ENCODE results near the gene PSMA6. TPM values are rescaled to one million over a fixed set of nuclear protein-coding genes. Genes with fewer than 3 reads are reported as not detected.

The PSMA6 gene
- total and polyA plus RNA-seq, 2 of the 13 experiments (the other 11 are each of a cell fraction or from before 2014, with no cell fraction given) = 525 to 1,109 TPM

DNA sequence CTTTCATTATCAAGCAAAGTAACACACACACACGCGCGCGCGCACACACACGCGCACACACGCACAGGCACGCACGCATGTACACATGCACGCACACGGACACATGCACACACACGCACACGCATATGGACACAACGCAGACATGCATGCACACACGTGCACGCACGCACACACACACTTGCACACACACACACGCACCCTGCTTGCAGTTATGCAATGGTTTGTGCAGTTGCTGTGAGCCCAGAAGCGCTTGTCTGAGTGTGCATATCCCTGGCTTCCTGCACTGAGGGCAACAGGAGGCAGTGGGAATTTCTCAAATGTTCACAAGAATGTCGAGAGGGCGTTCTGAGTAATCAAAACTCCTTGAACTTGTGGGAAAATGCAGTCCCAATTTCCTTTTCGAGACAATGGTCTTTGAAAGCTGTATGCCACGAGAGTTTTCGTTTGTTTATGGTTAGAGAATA, 70.8 kb downstream of the PSMA6 start (continued):
- TF ChIP-seq, protein P1, sequence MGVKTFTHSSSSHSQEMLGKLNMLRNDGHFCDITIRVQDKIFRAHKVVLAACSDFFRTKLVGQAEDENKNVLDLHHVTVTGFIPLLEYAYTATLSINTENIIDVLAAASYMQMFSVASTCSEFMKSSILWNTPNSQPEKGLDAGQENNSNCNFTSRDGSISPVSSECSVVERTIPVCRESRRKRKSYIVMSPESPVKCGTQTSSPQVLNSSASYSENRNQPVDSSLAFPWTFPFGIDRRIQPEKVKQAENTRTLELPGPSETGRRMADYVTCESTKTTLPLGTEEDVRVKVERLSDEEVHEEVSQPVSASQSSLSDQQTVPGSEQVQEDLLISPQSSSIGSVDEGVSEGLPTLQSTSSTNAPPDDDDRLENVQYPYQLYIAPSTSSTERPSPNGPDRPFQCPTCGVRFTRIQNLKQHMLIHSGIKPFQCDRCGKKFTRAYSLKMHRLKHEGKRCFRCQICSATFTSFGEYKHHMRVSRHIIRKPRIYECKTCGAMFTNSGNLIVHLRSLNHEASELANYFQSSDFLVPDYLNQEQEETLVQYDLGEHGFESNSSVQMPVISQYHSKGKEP (CRISPR knock-in tag; IDR thresholded peaks at IDR 0.05) = no peak
- TF ChIP-seq ZNF136 (CRISPR knock-in tag; IDR thresholded peaks at IDR 0.05; ENCODE audit: low read depth) = no peak
- no peak for TF ChIP-seq RNF2 (conservative IDR thresholded peaks at IDR 0.05; ENCODE audit: low read depth)
- no peak for TF ChIP-seq FIP1L1 (IDR thresholded peaks at IDR 0.05; ENCODE audit: borderline replicate concordance, insufficient read depth, low read depth, low read length)
- no peak for TF ChIP-seq ETV6 (CRISPR knock-in tag; conservative IDR thresholded peaks at IDR 0.05)
- TF ChIP-seq MTA1 (CRISPR knock-in tag; IDR thresholded peaks at IDR 0.05; ENCODE audit: borderline replicate concordance) = 0 out of 2 replicates have a peak, but pooled peaks have one; percentile 75
- TF ChIP-seq, protein P2, sequence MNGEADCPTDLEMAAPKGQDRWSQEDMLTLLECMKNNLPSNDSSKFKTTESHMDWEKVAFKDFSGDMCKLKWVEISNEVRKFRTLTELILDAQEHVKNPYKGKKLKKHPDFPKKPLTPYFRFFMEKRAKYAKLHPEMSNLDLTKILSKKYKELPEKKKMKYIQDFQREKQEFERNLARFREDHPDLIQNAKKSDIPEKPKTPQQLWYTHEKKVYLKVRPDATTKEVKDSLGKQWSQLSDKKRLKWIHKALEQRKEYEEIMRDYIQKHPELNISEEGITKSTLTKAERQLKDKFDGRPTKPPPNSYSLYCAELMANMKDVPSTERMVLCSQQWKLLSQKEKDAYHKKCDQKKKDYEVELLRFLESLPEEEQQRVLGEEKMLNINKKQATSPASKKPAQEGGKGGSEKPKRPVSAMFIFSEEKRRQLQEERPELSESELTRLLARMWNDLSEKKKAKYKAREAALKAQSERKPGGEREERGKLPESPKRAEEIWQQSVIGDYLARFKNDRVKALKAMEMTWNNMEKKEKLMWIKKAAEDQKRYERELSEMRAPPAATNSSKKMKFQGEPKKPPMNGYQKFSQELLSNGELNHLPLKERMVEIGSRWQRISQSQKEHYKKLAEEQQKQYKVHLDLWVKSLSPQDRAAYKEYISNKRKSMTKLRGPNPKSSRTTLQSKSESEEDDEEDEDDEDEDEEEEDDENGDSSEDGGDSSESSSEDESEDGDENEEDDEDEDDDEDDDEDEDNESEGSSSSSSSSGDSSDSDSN (CRISPR knock-in tag; IDR thresholded peaks at IDR 0.05) = no peak
- 0 out of 2 replicates have a peak, but pooled peaks have one; percentile 18 for TF ChIP-seq HOXA3 (CRISPR knock-in tag; IDR thresholded peaks at IDR 0.05)
- TF ChIP-seq, protein P3, sequence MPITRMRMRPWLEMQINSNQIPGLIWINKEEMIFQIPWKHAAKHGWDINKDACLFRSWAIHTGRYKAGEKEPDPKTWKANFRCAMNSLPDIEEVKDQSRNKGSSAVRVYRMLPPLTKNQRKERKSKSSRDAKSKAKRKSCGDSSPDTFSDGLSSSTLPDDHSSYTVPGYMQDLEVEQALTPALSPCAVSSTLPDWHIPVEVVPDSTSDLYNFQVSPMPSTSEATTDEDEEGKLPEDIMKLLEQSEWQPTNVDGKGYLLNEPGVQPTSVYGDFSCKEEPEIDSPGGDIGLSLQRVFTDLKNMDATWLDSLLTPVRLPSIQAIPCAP (CRISPR knock-in tag; IDR thresholded peaks at IDR 0.05; ENCODE audit: low read depth) = no peak
- no peak for TF ChIP-seq SRSF4 (IDR thresholded peaks at IDR 0.05; ENCODE audit: low read depth, low read length, poor library complexity, severe bottlenecking)
- TF ChIP-seq ZSCAN12 (CRISPR knock-in tag; IDR thresholded peaks at IDR 0.05) = no peak
- no peak for TF ChIP-seq ZFP62 (CRISPR knock-in tag; IDR thresholded peaks at IDR 0.05)
- TF ChIP-seq, protein P4, sequence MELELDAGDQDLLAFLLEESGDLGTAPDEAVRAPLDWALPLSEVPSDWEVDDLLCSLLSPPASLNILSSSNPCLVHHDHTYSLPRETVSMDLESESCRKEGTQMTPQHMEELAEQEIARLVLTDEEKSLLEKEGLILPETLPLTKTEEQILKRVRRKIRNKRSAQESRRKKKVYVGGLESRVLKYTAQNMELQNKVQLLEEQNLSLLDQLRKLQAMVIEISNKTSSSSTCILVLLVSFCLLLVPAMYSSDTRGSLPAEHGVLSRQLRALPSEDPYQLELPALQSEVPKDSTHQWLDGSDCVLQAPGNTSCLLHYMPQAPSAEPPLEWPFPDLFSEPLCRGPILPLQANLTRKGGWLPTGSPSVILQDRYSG (CRISPR knock-in tag; IDR thresholded peaks at IDR 0.05) = no peak
- TF ChIP-seq NR1H2 (CRISPR knock-in tag; IDR thresholded peaks at IDR 0.05; ENCODE audit: borderline replicate concordance, low read depth) = no peak
- TF ChIP-seq, protein P5, sequence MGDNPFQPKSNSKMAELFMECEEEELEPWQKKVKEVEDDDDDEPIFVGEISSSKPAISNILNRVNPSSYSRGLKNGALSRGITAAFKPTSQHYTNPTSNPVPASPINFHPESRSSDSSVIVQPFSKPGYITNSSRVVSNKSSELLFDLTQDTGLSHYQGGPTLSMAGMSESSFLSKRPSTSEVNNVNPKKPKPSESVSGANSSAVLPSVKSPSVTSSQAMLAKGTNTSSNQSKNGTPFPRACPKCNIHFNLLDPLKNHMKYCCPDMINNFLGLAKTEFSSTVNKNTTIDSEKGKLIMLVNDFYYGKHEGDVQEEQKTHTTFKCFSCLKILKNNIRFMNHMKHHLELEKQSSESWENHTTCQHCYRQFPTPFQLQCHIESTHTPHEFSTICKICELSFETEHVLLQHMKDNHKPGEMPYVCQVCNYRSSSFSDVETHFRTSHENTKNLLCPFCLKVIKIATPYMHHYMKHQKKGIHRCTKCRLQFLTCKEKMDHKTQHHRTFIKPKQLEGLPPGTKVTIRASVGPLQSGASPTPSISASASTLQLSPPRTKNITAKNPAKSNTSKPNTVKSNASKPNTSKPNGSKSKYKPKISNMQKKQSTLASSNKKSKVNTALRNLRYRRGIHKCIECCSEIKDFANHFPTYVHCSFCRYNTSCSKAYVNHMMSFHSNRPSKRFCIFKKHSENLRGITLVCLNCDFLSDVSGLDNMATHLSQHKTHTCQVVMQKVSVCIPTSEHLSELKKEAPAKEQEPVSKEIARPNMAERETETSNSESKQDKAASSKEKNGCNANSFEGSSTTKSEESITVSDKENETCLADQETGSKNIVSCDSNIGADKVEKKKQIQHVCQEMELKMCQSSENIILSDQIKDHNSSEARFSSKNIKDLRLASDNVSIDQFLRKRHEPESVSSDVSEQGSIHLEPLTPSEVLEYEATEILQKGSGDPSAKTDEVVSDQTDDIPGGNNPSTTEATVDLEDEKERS (CRISPR knock-in tag; IDR thresholded peaks at IDR 0.05) = no peak
- TF ChIP-seq, protein P6, sequence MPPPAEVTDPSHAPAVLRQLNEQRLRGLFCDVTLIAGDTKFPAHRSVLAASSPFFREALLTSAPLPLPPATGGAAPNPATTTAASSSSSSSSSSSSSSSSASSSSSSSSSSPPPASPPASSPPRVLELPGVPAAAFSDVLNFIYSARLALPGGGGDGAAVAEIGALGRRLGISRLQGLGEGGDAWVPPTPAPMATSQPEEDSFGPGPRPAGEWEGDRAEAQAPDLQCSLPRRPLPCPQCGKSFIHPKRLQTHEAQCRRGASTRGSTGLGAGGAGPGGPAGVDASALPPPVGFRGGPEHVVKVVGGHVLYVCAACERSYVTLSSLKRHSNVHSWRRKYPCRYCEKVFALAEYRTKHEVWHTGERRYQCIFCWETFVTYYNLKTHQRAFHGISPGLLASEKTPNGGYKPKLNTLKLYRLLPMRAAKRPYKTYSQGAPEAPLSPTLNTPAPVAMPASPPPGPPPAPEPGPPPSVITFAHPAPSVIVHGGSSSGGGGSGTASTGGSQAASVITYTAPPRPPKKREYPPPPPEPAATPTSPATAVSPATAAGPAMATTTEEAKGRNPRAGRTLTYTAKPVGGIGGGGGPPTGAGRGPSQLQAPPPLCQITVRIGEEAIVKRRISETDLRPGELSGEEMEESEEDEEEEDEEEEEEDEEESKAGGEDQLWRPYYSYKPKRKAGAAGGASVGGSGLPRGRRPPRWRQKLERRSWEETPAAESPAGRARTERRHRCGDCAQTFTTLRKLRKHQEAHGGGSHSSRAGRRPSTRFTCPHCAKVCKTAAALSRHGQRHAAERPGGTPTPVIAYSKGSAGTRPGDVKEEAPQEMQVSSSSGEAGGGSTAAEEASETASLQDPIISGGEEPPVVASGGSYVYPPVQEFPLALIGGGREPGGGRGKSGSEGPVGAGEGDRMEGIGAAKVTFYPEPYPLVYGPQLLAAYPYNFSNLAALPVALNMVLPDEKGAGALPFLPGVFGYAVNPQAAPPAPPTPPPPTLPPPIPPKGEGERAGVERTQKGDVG (CRISPR knock-in tag; IDR thresholded peaks at IDR 0.05; ENCODE audit: borderline replicate concordance) = peak; percentile 89; the same call in 1 of the 2 replicates
- TF ChIP-seq U2AF2 (IDR thresholded peaks at IDR 0.05; ENCODE audit: low read depth, low read length) = no peak
